Thyroid gland (tissue), 4 donors: ENCODE results near the gene PSMF1. TPM values are rescaled to one million over a fixed set of nuclear protein-coding genes. Genes with fewer than 3 reads are reported as not detected.

ENCODE experiments used
- DNase-seq, 2 donors: peaks; one replicate each; pipeline ENCODE4 v3.0.0-alpha.2; 2019
- H3K27ac ChIP-seq, 3 donors: fragments of 200-600 bp; sonication (generic); 1 replicate in 2 of 3; 2 replicates in 1 of 3; pipeline ENCODE4 v1.5.1; 2016 to 2019; ENCODE audit warnings: mild to moderate bottlenecking in 1 of 3, moderate library complexity in 1 of 3
- H3K27me3 ChIP-seq: fragments of 200-600 bp; sonication (generic); one replicate; pipeline ENCODE4 v1.5.1; 2019
- H3K36me3 ChIP-seq, 2 donors: fragments of 200-600 bp; sonication (generic); one replicate each; pipeline ENCODE4 v1.5.1; 2016 to 2019
- H3K4me1 ChIP-seq, 2 donors: fragments of 200-600 bp; sonication (generic); one replicate each; pipeline ENCODE4 v1.5.1; 2017 to 2019
- H3K4me3 ChIP-seq, 3 donors: fragments of 200-600 bp; sonication (generic); replicated peaks in 1 of 3; 1 replicate in 2 of 3; 2 replicates in 1 of 3; pipeline ENCODE4 v1.5.1; 2016; ENCODE audit warnings: mild to moderate bottlenecking in 1 of 3
- H3K9me3 ChIP-seq: fragments of 200-600 bp; sonication (generic); one replicate; pipeline ENCODE4 v1.5.1; 2017
- CTCF ChIP-seq, 6 experiments: fragments of 200-600 bp in 3 of 6; fragments of 450-650 bp in 3 of 6; sonication (generic) in 3 of 6; IDR thresholded peaks; one replicate each; pipeline ENCODE4 v1.5.1; 2016 to 2019; ENCODE audit warnings: antibody characterized with exemption in 6 of 6, mild to moderate bottlenecking in 2 of 6, inconsistent platforms in 1 of 6, moderate library complexity in 1 of 6
- POLR2A ChIP-seq, 2 donors: fragments of 450-650 bp; IDR thresholded peaks; one replicate each; pipeline ENCODE4 v1.6.1; 2017; ENCODE audit warnings: antibody characterized with exemption in 2 of 2, mild to moderate bottlenecking in 2 of 2, moderate library complexity in 1 of 2
- WGBS, 2 donors: methylation state at CpG; one replicate each; pipeline ENCODE4 v1.1.5; 2017; 5-methylcytosine and 5-hydroxymethylcytosine counted together
- intact Hi-C: fragments of 100-400 bp; cut with DNase I; formaldehyde crosslinking; loops from one replicate; pipeline ENCODE4 v1.15.1; 2023
- total RNA-seq, 4 donors: library from RNA; depleted of rRNA; stranded (reverse); fragments of >200 nt; gene quantifications; one replicate each; pipeline ENCODE4 v1.2.3, GENCODE V29; 2016

The PSMF1 gene
- total RNA-seq, 4 donors from 2014 or later = 74.8 to 189 (median 105) TPM

- intact Hi-C loops = no loop called here
- TF ChIP-seq POLR2A (IDR thresholded peaks at IDR 0.05) (no peak), CTCF (IDR thresholded peaks at IDR 0.05) (no peak)
- Histone ChIP-seq H3K27ac (no peak overlapping the region), H3K4me3 (no peak overlapping the region), H3K27me3 (no peaks in the 10 kb centered on the region), H3K36me3 (no peaks in the 10 kb centered on the region), H3K4me1 (no peaks in the 10 kb centered on the region), H3K9me3 (no peaks in the 10 kb centered on the region)
- no peak for DNase-seq
- 69 to 72% methylated on average over 6 of the region's 6 CpGs for WGBS, 2 donors
Measured at GRCh38 chr20:1094751-1095150, 23.7 kb upstream of the PSMF1 start.

- intact Hi-C loops = no loop called here
- Histone ChIP-seq H3K27me3 (no peaks in the 10 kb centered on the region), H3K4me3 (no peak overlapping the region), H3K9me3 (no peaks in the 10 kb centered on the region), H3K4me1 (no peaks in the 10 kb centered on the region), H3K36me3 (no peaks in the 10 kb centered on the region), H3K27ac (no peak overlapping the region)
- TF ChIP-seq POLR2A (IDR thresholded peaks at IDR 0.05) (no peak), CTCF (IDR thresholded peaks at IDR 0.05) (no peak)
- DNase-seq = no peak
Measured at GRCh38 chr20:1101533-1101932, 16.9 kb upstream of the PSMF1 start.

- Histone ChIP-seq H3K4me1 (no peaks in the 10 kb centered on the region), H3K36me3 (no peaks in the 10 kb centered on the region), H3K27ac (no peak overlapping the region), H3K4me3 (no peak overlapping the region), H3K9me3 (no peaks in the 10 kb centered on the region), H3K27me3 (no peaks in the 10 kb centered on the region)
- no peak for DNase-seq
- TF ChIP-seq POLR2A (IDR thresholded peaks at IDR 0.05) (no peak), CTCF (IDR thresholded peaks at IDR 0.05) (no peak)
- intact Hi-C loops = no loop called here
Measured at GRCh38 chr20:1102016-1102415, 16.4 kb upstream of the PSMF1 start.

DNA sequence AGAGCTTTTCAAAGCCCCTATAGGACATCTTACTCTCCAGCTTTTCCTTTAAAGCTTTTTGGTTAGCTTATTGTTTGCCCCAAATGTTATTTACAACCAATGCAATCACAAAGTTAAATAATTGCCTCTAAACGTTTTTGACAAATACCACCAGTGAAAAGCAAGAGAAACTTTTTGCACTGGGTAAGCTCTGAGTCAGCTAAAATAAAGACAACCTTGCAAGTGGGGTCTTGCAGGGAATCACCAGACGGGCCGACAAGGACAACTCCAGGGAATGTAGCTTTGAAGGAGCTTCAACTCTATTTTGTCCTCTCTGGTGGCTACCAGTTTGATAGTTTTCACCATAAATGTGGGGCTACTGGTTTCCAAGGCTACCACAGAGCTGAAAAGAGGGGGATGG, 14.7 kb upstream of the PSMF1 start:
- H3K4me1 ChIP-seq = peaks cover 0 to 3% of the 10 kb centered on the region in 2 donors
- WGBS, 2 donors = 66 to 81% methylated on average over 3 of the region's 3 CpGs
- H3K36me3 ChIP-seq = no peaks in the 10 kb centered on the region
- no peak overlapping the region for H3K4me3 ChIP-seq
- intact Hi-C loops = no loop called here
- TF ChIP-seq POLR2A (IDR thresholded peaks at IDR 0.05) (no peak), CTCF (IDR thresholded peaks at IDR 0.05) (no peak)
- H3K27ac ChIP-seq = no peak overlapping the region
- H3K27me3 ChIP-seq = no peaks in the 10 kb centered on the region
- no peak for DNase-seq
- no peaks in the 10 kb centered on the region for H3K9me3 ChIP-seq

DNA sequence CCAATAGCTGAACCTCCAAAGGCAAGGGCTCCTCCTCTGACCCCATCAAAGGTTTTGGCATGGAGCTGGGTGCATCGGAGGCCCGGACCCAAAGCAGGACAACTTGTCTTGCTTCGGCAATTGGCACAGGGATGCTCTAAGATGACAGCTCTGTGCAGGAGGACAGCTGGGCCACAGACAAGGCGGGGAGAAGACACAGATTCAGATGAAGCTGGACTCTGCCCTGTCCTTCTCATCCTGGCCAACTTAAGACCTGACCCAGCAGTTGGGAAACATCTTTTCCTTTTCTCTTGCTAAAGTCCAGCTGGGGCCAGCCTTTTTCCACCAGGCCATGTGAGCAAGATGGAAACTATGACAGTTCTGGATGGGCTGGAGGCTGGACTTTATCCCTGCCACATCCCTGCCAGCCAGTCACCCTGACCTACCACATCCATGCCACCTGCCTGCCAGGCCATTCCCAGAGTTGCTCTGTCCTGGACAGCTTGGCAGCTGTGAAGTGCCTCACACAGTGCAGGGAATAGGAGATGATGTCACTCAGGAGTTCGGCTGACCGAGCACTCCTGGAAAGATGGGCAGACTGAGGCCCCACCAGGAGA, 12.7 kb upstream of the PSMF1 start:
- 92 to 94% methylated on average over 6 of the region's 6 CpGs for WGBS, 2 donors
- no peak for DNase-seq

More for the DNA sequence above, 12.7 kb upstream of the PSMF1 start:
- H3K27ac ChIP-seq = no peak overlapping the region
- H3K4me3 ChIP-seq = no peak overlapping the region
- intact Hi-C loops = loop anchor here (5.0 kb wide), 1 partner anchor 288 kb away; no protein-coding TSS in a partner anchor
- H3K9me3 ChIP-seq = no peaks in the 10 kb centered on the region
- TF ChIP-seq CTCF (IDR thresholded peaks at IDR 0.05) (no peak), POLR2A (IDR thresholded peaks at IDR 0.05) (no peak)
- H3K27me3 ChIP-seq = no peaks in the 10 kb centered on the region
- peaks cover 0 to 3% of the 10 kb centered on the region in 2 donors for H3K4me1 ChIP-seq
- H3K36me3 ChIP-seq = no peaks in the 10 kb centered on the region
